RWPE2 (cell line): Measurements from ENCODE around the gene LUZP1.

Experiments used
- ATAC-seq: fragments of 200-7000 bp; cut with Tn5 transposase; 3 replicates; pipeline ENCODE4 v1.9.1; 2021; ENCODE audit warnings: low read depth
- DNase-seq: peaks from one replicate; pipeline ENCODE4 v3.0.0-alpha.2; 2020; ENCODE audit warnings: low spot score
- H3K27ac ChIP-seq: fragments of 450-650 bp; 2 replicates; pipeline ENCODE4 v1.5.1; 2017; ENCODE audit warnings: mild to moderate bottlenecking; ENCODE audit not compliant: poor library complexity, severe bottlenecking
- H3K27me3 ChIP-seq: fragments of 250-450 bp; sonication (Bioruptor Pico); 2 replicates; pipeline ENCODE4 v1.5.1; 2021; ENCODE audit warnings: mild to moderate bottlenecking, moderate library complexity; ENCODE audit not compliant: insufficient read depth, poor library complexity, severe bottlenecking
- H3K36me3 ChIP-seq: fragments of 250-450 bp; sonication (Bioruptor Pico); 2 replicates; pipeline ENCODE4 v1.5.1; 2020; ENCODE audit warnings: low read depth, mild to moderate bottlenecking, moderate library complexity
- H3K4me1 ChIP-seq: fragments of 250-450 bp; sonication (Bioruptor Pico); 2 replicates; pipeline ENCODE4 v1.5.1; 2021; ENCODE audit warnings: mild to moderate bottlenecking, moderate library complexity; ENCODE audit not compliant: insufficient read depth, poor library complexity, severe bottlenecking
- H3K4me3 ChIP-seq: fragments of 250-450 bp; sonication (Bioruptor Pico); 2 replicates; pipeline ENCODE4 v1.5.1; 2021; ENCODE audit warnings: mild to moderate bottlenecking, moderate library complexity; ENCODE audit not compliant: severe bottlenecking
- H3K9me3 ChIP-seq: fragments of 250-450 bp; sonication (Bioruptor Pico); 2 replicates; pipeline ENCODE4 v1.5.1; 2021; ENCODE audit warnings: mild to moderate bottlenecking, moderate library complexity; ENCODE audit not compliant: severe bottlenecking
- TF ChIP-seq, protein P1 (sequence below): fragments of 450-650 bp; IDR thresholded peaks from one replicate; pipeline ENCODE4 v1.5.1; 2017; ENCODE audit warnings: mild to moderate bottlenecking, moderate library complexity; ENCODE audit not compliant: poor library complexity, severe bottlenecking

LUZP1 gene

DNA sequence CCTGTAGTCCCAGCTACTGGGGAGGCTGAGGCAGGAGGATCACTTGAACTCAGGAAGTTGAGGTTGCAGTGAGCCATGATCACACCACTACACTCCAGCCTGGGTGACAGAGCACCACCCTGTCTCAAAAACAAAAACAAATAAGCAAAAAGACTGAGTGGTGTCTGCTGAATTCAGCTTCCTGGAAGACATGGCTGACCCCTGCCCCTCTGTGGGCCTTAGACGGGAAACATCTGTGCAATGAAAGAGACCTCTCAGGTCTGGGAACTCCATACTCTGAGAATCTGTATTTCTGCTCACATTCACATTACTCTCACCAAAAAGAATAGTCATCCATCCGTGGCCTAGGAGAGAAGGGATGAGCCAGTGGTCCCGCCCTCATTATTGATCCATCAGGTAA, 46.6 kb upstream of the LUZP1 start:
- Histone ChIP-seq H3K27me3 (no peaks in the 10 kb centered on the region), H3K27ac (no peak overlapping the region), H3K36me3 (no peaks in the 10 kb centered on the region), H3K9me3 (no peaks in the 10 kb centered on the region), H3K4me1 (peaks cover 12% of the 10 kb centered on the region), H3K4me3 (no peak overlapping the region)
- DNase-seq (no peak), ATAC-seq (no peak)
- TF ChIP-seq, protein P1, sequence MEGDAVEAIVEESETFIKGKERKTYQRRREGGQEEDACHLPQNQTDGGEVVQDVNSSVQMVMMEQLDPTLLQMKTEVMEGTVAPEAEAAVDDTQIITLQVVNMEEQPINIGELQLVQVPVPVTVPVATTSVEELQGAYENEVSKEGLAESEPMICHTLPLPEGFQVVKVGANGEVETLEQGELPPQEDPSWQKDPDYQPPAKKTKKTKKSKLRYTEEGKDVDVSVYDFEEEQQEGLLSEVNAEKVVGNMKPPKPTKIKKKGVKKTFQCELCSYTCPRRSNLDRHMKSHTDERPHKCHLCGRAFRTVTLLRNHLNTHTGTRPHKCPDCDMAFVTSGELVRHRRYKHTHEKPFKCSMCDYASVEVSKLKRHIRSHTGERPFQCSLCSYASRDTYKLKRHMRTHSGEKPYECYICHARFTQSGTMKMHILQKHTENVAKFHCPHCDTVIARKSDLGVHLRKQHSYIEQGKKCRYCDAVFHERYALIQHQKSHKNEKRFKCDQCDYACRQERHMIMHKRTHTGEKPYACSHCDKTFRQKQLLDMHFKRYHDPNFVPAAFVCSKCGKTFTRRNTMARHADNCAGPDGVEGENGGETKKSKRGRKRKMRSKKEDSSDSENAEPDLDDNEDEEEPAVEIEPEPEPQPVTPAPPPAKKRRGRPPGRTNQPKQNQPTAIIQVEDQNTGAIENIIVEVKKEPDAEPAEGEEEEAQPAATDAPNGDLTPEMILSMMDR: no peak

DNA sequence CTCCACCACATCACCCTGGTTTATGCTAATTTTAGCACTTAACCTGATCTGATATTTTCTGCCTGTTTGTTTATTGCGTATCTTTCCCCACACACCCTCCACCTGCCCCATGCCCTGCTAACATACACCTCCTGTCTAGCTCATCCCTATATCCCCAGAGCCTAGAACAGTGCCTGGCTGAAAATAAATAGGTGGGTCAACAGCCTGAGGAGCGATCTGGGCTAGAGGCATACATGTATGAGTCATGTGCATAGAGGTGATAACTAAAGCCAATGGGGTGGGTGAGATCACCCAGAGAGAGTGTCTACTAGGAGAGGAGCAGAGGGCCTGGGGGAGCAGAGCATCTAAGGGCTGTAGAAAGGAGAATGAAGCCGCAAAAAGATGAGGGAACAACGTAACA, 46.0 kb upstream of the LUZP1 start:
- H3K9me3 ChIP-seq: no peaks in the 10 kb centered on the region
- peaks cover 13% of the 10 kb centered on the region for H3K4me1 ChIP-seq
- H3K27ac ChIP-seq: no peak overlapping the region
- DNase-seq (no peak), ATAC-seq (no peak)
- no peak overlapping the region for H3K4me3 ChIP-seq
- H3K27me3 ChIP-seq: no peaks in the 10 kb centered on the region
- no peaks in the 10 kb centered on the region for H3K36me3 ChIP-seq
- TF ChIP-seq, protein P1: no peak

DNA sequence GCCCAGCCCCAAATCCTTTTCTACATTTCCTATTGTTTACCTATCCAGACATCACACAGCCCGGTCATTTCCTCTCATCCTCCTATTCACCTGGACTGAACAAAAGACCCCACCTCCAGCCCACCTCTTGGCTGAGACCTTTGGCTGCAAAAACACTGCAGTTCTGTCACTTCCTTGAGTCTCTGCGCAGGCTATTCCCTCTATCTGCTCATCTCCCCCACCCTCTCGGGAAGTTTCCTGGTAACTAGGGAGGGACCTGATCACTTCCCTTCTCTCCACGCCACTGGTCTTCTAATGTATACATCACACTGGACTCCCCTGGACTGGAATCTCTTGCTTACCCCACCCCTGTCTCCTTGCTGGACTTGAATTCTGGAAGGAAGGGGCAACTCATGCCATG, 43.3 kb upstream of the LUZP1 start:
- Histone ChIP-seq H3K36me3 (no peaks in the 10 kb centered on the region), H3K4me3 (no peak overlapping the region), H3K27ac (no peak overlapping the region), H3K4me1 (peaks cover 13% of the 10 kb centered on the region), H3K9me3 (no peaks in the 10 kb centered on the region), H3K27me3 (no peaks in the 10 kb centered on the region)
- DNase-seq (no peak), ATAC-seq (no peak)
- TF ChIP-seq, protein P1: no peak

DNA sequence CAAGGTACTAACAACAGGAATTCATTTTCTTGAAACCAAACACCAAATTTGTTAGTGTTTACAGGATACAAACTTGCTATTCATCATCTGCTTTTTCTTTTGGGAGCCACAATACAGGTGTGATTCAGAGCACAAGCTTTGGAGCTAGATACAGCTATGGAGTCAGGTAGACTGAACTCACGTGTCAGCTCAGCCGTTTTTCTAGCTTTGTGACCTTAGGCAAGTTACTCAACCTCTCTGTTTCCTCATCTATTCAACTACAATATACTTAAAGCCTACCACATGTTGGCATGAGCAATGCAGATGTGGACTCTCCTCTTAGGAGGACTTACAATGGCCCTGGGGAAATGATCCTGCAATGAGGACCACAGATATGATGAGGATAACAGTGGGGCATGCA, 42.3 kb upstream of the LUZP1 start:
- H3K4me1 ChIP-seq: peaks cover 13% of the 10 kb centered on the region
- no peak for DNase-seq

DNA sequence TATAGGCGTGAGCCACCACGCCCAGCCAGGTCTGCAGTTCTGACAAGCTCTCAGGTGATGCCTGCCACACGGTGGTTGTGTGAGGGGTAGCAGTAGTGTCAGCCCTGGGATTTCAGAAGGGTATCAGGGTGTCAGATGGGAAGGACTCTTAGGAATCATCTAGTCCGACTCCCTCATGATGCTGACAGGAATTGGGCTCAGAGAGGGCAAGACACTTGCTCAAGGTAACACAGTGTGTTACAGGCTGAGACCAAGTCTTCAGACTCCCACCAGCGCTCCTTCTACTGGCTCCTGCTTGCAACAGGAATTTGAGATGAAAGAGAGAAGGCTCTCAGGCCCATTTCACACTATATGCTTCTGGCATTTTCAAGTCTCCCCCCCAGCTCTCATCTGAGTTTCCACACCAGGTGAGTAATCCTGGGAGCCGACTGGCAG, 41.7 kb upstream of the LUZP1 start:
- Histone ChIP-seq H3K9me3 (no peaks in the 10 kb centered on the region), H3K27ac (peak overlapping the region; percentile 39), H3K36me3 (no peaks in the 10 kb centered on the region), H3K4me3 (no peak overlapping the region), H3K4me1 (peaks cover 13% of the 10 kb centered on the region), H3K27me3 (no peaks in the 10 kb centered on the region)
- DNase-seq (no peak), ATAC-seq (peak; percentile 66)
- TF ChIP-seq, protein P1: peak; percentile 52

More for the DNA sequence above, 42.3 kb upstream of the LUZP1 start:
- no peaks in the 10 kb centered on the region for H3K36me3 ChIP-seq
- H3K27me3 ChIP-seq: no peaks in the 10 kb centered on the region
- H3K27ac ChIP-seq: peak overlapping the region; percentile 39
- H3K4me3 ChIP-seq: no peak overlapping the region
- H3K9me3 ChIP-seq: no peaks in the 10 kb centered on the region
- TF ChIP-seq, protein P1: no peak
- peak; percentile 19; the same call in 1 of the 3 replicates for ATAC-seq
